Measurements from ENCODE around the gene SCAMP4. TPM values are rescaled to one million over a fixed set of nuclear protein-coding genes. Genes with fewer than 3 reads are reported as not detected.

Gene SCAMP4
- total and polyA plus RNA-seq, 9 of the 15 experiments (the other 6 are each of a cell fraction or from before 2014, with no cell fraction given): 0.81 to 45.9 (median 12.8) TPM

DNA sequence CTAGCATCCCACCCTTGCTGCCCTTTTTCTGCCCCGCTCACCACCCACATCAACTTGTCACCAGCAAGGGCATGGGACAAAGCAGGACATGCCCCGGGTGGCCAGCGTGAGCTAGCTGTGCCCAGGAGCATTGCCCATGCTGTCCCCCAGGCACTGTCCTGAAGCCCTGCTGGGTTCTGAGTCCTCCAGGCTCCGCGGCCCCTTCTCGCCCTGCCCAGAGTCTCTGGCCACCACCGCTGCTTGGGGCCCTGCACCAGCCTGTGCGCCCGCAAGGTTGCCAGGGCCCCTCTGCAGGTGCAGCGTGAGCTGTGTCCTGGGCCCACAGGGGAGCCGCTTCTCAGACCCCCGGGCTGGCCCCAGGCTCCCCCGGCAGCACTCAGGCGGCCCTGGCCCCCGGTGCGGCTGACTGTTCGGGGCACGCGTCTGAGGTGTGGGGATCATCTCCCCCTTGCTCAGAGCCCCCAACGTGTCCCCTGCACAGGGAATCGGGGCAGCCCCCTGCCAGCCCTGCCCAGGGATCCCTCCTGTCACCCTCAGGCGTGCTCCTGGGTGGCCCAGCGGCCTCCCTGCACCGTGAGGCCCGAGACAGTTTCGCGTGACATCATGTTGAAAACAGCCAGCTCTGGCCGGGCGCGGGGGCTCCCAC, 39.8 kb downstream of the SCAMP4 start:
- Histone ChIP-seq H3K9me1 (ENCODE audit: control insufficient read depth, insufficient read depth, low read length) (peaks cover 5% of the 10 kb centered on the region), H3K27ac (ENCODE audit: extremely low read depth, low read depth, low read length) (no peak overlapping the region), H3K4me1 (replicated peaks in 1 of 2; ENCODE audit: control insufficient read depth in 2 of 2, insufficient read depth in 2 of 2, low read length in 2 of 2) (peaks cover 12 to 72% of the 10 kb centered on the region in 2 experiments), H3K36me3 (ENCODE audit: control insufficient read depth, insufficient read depth, low read length) (peaks cover 33% of the 10 kb centered on the region; the same call in 2 of the 3 replicates), H3K79me2 (ENCODE audit: control insufficient read depth, insufficient read depth, low read length) (peaks cover 88% of the 10 kb centered on the region), H3K9me3 (replicated peaks; ENCODE audit: control insufficient read depth, insufficient read depth, low read depth, low read length) (no peaks in the 10 kb centered on the region), H3K27me3 (ENCODE audit: control insufficient read depth in 2 of 2, insufficient read depth in 2 of 2, low read length in 2 of 2) (no peaks in the 10 kb centered on the region), H3K9ac (ENCODE audit: insufficient read depth in 1 of 2, low read depth in 2 of 2, low read length in 2 of 2) (peak overlapping the region in 1 of 2 experiments; percentile 35; a peak in 1 of 4 replicates), H2AFZ (ENCODE audit: low read depth, low read length) (no peak overlapping the region), H3K4me2 (ENCODE audit: insufficient read depth, low read length) (no peak overlapping the region), H3K4me3 (no peak overlapping the region), H4K20me1 (replicated peaks; ENCODE audit: control insufficient read depth, insufficient read depth, low read length) (peaks cover 38% of the 10 kb centered on the region)
- DNase-seq (ENCODE audit: extremely low read depth in 1 of 4, low spot score in 3 of 4): no peak
- CTCF ChIA-PET (ENCODE audit: low intra/inter-chr PET ratio): no interaction called here
- POLR2A ChIA-PET: interaction anchor here (0.7 to 1.1 kb wide), 2 partner anchors 9 to 166 kb away, joined by 3 read pairs; no protein-coding TSS in a partner anchor
- WGBS (ENCODE audit: insufficient coverage, low coverage, missing lambda C conversion rate): 85% methylated on average over 14 of the region's 30 CpGs
- in situ Hi-C loops (cut with MboI) (no loop called here), intact Hi-C loops (cut with micrococcal nuclease) (no loop called here)
- ATAC-seq: no peak
- no TSS peak for BruUV-seq (replicated peaks)
- no peak for FAIRE-seq
- no peak for TF ChIP-seq TBP (optimal IDR thresholded peaks at IDR 0.05; ENCODE audit: low read depth, low read length)
- peak; percentile 12; the same call in 1 of the 2 replicates for TF ChIP-seq POLR2G (IDR thresholded peaks at IDR 0.05; ENCODE audit: low read depth, low read length)
- no peak for TF ChIP-seq FOXJ2 (tag; IDR thresholded peaks at IDR 0.05)
- TF ChIP-seq RBFOX2 (IDR thresholded peaks at IDR 0.05; ENCODE audit: low read depth, low read length): peak; percentile 49; the same call in 1 of the 2 replicates
- TF ChIP-seq RBBP5 (IDR thresholded peaks at IDR 0.05; ENCODE audit: borderline replicate concordance, insufficient read depth, low read length, poor library complexity, severe bottlenecking): no peak

Measured in K562 (cell line).